H1 (cell line): ENCODE data around the gene UBL4A. TPM values are rescaled to one million over a fixed set of nuclear protein-coding genes. Genes with fewer than 3 reads are reported as not detected.

Experiments
- CTCF ChIA-PET: fragments of 300-600 bp; sonication (Branson Sonifier 250); formaldehyde crosslinking; loops from one replicate; lab custom pipeline; 2021; ENCODE audit not compliant: partially characterized antibody; lab: Charles Lee
- POLR2A ChIA-PET: fragments of 300-600 bp; sonication (Branson Sonifier 250); formaldehyde crosslinking; loops from one replicate; lab custom pipeline; 2021; ENCODE audit warnings: inconsistent platforms; ENCODE audit not compliant: partially characterized antibody; lab: Charles Lee
- DNase-seq, 2 experiments: peaks; one replicate each; pipeline versions ENCODE4 v3.0.0 to v3.0.0-alpha.2; 2010 to 2022; ENCODE audit warnings: low spot score in 2 of 2, low read depth in 1 of 2, mixed read lengths in 1 of 2
- FAIRE-seq: peaks from 2 replicates; lab custom pipeline; 2011; peaks lifted over from hg19 to GRCh38; lab: Jason Lieb, UNC
- H2AFZ ChIP-seq: 2 replicates; pipeline ENCODE4 v1.8.1; 2012; ENCODE audit warnings: low read length, inconsistent platforms
- H2AK5ac ChIP-seq: 2 replicates; pipeline ENCODE4 v1.6.1; 2013; ENCODE audit warnings: low read depth, low read length
- H2BK120ac ChIP-seq: replicated peaks from 2 replicates; pipeline ENCODE3; 2013; ENCODE audit warnings: low read depth, low read length, inconsistent platforms
- H2BK12ac ChIP-seq: 2 replicates; pipeline ENCODE4 v1.6.1; 2013; ENCODE audit warnings: low read depth, low read length
- H2BK15ac ChIP-seq: 2 replicates; pipeline ENCODE4 v1.6.1; 2013; ENCODE audit warnings: low read length
- H2BK20ac ChIP-seq: 2 replicates; pipeline ENCODE4 v1.6.1; 2013; ENCODE audit warnings: low read length
- H2BK5ac ChIP-seq: 2 replicates; pipeline ENCODE4 v1.6.1; 2013; ENCODE audit warnings: low read depth, low read length
- H3K14ac ChIP-seq: 2 replicates; pipeline ENCODE4 v1.6.1; 2013; ENCODE audit warnings: inconsistent platforms; ENCODE audit not compliant: insufficient read length
- H3K18ac ChIP-seq: 2 replicates; pipeline ENCODE4 v1.6.1; 2013; ENCODE audit warnings: low read length; ENCODE audit errors: extremely low read depth
- H3K23ac ChIP-seq: 2 replicates; pipeline ENCODE4 v1.6.1; 2013; ENCODE audit warnings: inconsistent platforms; ENCODE audit not compliant: insufficient read length
- H3K23me2 ChIP-seq: 2 replicates; pipeline ENCODE4 v1.6.1; 2013; ENCODE audit warnings: low read depth, low read length
- H3K27ac ChIP-seq: 2 replicates; pipeline ENCODE4 v1.6.1; 2011; ENCODE audit warnings: low read depth, low read length, inconsistent platforms
- H3K27me3 ChIP-seq, 4 experiments: replicated peaks in 1 of 4; 1 replicate in 1 of 4; 2 replicates in 3 of 4; pipeline versions ENCODE4 v1.6.1 to v1.8.1; 2011 to 2013; ENCODE audit warnings: low read length in 3 of 4, mild to moderate bottlenecking in 3 of 4, inconsistent platforms in 2 of 4, mixed read lengths in 2 of 4, moderate library complexity in 1 of 4; ENCODE audit not compliant: control insufficient read depth in 3 of 4, insufficient read depth in 3 of 4; ENCODE audit errors: extremely low read depth in 1 of 4
- H3K36me3 ChIP-seq, 4 experiments: 2 replicates each; pipeline versions ENCODE4 v1.6.1 to v1.8.1; 2011 to 2013; ENCODE audit warnings: mild to moderate bottlenecking in 4 of 4, low read length in 3 of 4, moderate library complexity in 2 of 4, control low read depth in 1 of 4, inconsistent platforms in 1 of 4; ENCODE audit not compliant: insufficient read depth in 4 of 4, control insufficient read depth in 2 of 4
- H3K4ac ChIP-seq: replicated peaks from 2 replicates; pipeline ENCODE3; 2013; ENCODE audit warnings: low read length, low read depth, mixed read lengths, inconsistent platforms; ENCODE audit not compliant: insufficient read length
- H3K4me1 ChIP-seq, 4 experiments: replicated peaks in 1 of 4; 1 replicate in 1 of 4; 2 replicates in 3 of 4; pipeline versions ENCODE4 v1.6.1 to v1.8.1; 2011 to 2013; ENCODE audit warnings: low read length in 3 of 4, inconsistent platforms in 2 of 4, mixed read lengths in 1 of 4; ENCODE audit not compliant: insufficient read depth in 4 of 4, control insufficient read depth in 3 of 4
- H3K4me2 ChIP-seq, 2 experiments: 2 replicates each; pipeline versions ENCODE4 v1.6.1 to v1.8.1; 2011 to 2013; ENCODE audit warnings: low read depth in 2 of 2, low read length in 2 of 2, control low read depth in 1 of 2, inconsistent platforms in 1 of 2, mild to moderate bottlenecking in 1 of 2; ENCODE audit not compliant: insufficient read depth in 1 of 2
- H3K4me3 ChIP-seq, 4 experiments: fragments of 200-600, 300-600 bp in 1 of 4; sonication (generic), shearing (Covaris generic), sonication (Bioruptor Twin) in 1 of 4; 2 replicates each; pipeline versions ENCODE4 v1.5.1 to v1.8.1; 2011 to 2016; ENCODE audit warnings: low read length in 4 of 4, low read depth in 3 of 4, control low read depth in 2 of 4, inconsistent platforms in 2 of 4, mild to moderate bottlenecking in 2 of 4, mixed read lengths in 1 of 4, moderate library complexity in 1 of 4; ENCODE audit not compliant: insufficient read depth in 2 of 4; ENCODE audit errors: extremely low read depth in 1 of 4
- H3K56ac ChIP-seq: replicated peaks from 2 replicates; pipeline ENCODE3; 2013; ENCODE audit warnings: low read depth, mild to moderate bottlenecking, mixed read lengths, low read length, inconsistent platforms; ENCODE audit not compliant: insufficient read length
- H3K79me1 ChIP-seq: 2 replicates; pipeline ENCODE4 v1.6.1; 2013; ENCODE audit warnings: low read depth, low read length, control low read depth
- H3K79me2 ChIP-seq, 2 experiments: 2 replicates each; pipeline versions ENCODE4 v1.6.1 to v1.8.1; 2012 to 2013; ENCODE audit warnings: low read length in 2 of 2, mild to moderate bottlenecking in 2 of 2, inconsistent platforms in 1 of 2; ENCODE audit not compliant: insufficient read depth in 2 of 2, control insufficient read depth in 1 of 2
- H3K9ac ChIP-seq, 4 experiments: replicated peaks in 1 of 4; 1 replicate in 1 of 4; 2 replicates in 3 of 4; pipeline versions ENCODE4 v1.6.1 to v1.8.1; 2011 to 2013; ENCODE audit warnings: low read depth in 3 of 4, low read length in 3 of 4, control low read depth in 2 of 4, mild to moderate bottlenecking in 2 of 4, moderate library complexity in 2 of 4, inconsistent platforms in 1 of 4; ENCODE audit errors: extremely low read depth in 1 of 4
- H3K9me3 ChIP-seq, 2 experiments: 2 replicates each; pipeline versions ENCODE4 v1.6.1 to v1.8.1; 2012 to 2013; ENCODE audit warnings: mild to moderate bottlenecking in 2 of 2, moderate library complexity in 2 of 2, control low read depth in 1 of 2, inconsistent platforms in 1 of 2, low read depth in 1 of 2, low read length in 1 of 2, mixed read lengths in 1 of 2; ENCODE audit not compliant: insufficient read depth in 2 of 2
- H4K20me1 ChIP-seq, 2 experiments: replicated peaks in 1 of 2; 2 replicates each; pipeline versions ENCODE3 to v1.8.1; 2011 to 2013; ENCODE audit warnings: inconsistent platforms in 2 of 2, low read length in 2 of 2, mild to moderate bottlenecking in 1 of 2; ENCODE audit not compliant: insufficient read depth in 2 of 2, control insufficient read depth in 1 of 2
- H4K5ac ChIP-seq: 2 replicates; pipeline ENCODE4 v1.6.1; 2013; ENCODE audit warnings: low read length, low read depth, mixed read lengths, inconsistent platforms; ENCODE audit not compliant: insufficient read length
- H4K8ac ChIP-seq: 2 replicates; pipeline ENCODE4 v1.8.0; 2013; ENCODE audit warnings: mild to moderate bottlenecking, moderate library complexity, low read length, inconsistent platforms; ENCODE audit not compliant: insufficient read depth; ENCODE audit errors: extremely low read depth
- H4K91ac ChIP-seq: replicated peaks from 2 replicates; pipeline ENCODE3; 2013; ENCODE audit warnings: low read length, mixed read lengths, inconsistent platforms; ENCODE audit not compliant: insufficient read length
- BACH1 ChIP-seq: IDR thresholded peaks from 2 replicates; pipeline ENCODE4 v1.6.1; 2012; ENCODE audit warnings: low read length, improper control_type of control experiment
- CBX8 ChIP-seq: fragments of 300-800, 300-1000 bp; sonication (generic); IDR thresholded peaks from 2 replicates; pipeline ENCODE4 v1.7.1; 2016; ENCODE audit warnings: low read depth, low read length, borderline replicate concordance
- CEBPB ChIP-seq: IDR thresholded peaks from 2 replicates; pipeline ENCODE4 v1.6.1; 2012; ENCODE audit warnings: low read depth, low read length
- RXRA ChIP-seq: IDR thresholded peaks from 2 replicates; pipeline ENCODE4 v1.6.1; 2011; ENCODE audit warnings: low read depth, mild to moderate bottlenecking, low read length, moderate library complexity; ENCODE audit not compliant: insufficient read depth
- SIN3A ChIP-seq, 2 experiments: IDR thresholded peaks in 1 of 2; conservative IDR thresholded peaks in 1 of 2; 2 replicates each; pipeline ENCODE4 v1.6.1; 2011 to 2012; ENCODE audit warnings: low read length in 2 of 2, improper control_type of control experiment in 1 of 2, low read depth in 1 of 2, mild to moderate bottlenecking in 1 of 2
- TAF1 ChIP-seq: IDR thresholded peaks from 2 replicates; pipeline ENCODE4 v1.6.1; 2011; ENCODE audit warnings: mild to moderate bottlenecking, low read depth, low read length
- TAF7 ChIP-seq: optimal IDR thresholded peaks from 2 replicates; pipeline ENCODE3; 2011; ENCODE audit warnings: low read depth, mild to moderate bottlenecking, inconsistent platforms, low read length, moderate library complexity, borderline replicate concordance
- WGBS, 2 experiments: shearing (Covaris generic) in 1 of 2; methylation state at CpG; one replicate each; pipeline versions ENCODE4 v1.1.6 to v1.1.7; 2013 to 2015; ENCODE audit warnings: low lambda C conversion rate in 2 of 2, mixed read lengths in 2 of 2, inconsistent platforms in 1 of 2, low coverage in 1 of 2, missing lambda C conversion rate in 1 of 2; ENCODE audit not compliant: insufficient replicate concordance in 2 of 2, insufficient coverage in 1 of 2, insufficient read length in 1 of 2; ENCODE audit errors: extremely low coverage in 1 of 2, missing lambda C conversion rate in 1 of 2; 5-methylcytosine and 5-hydroxymethylcytosine counted together
- polyA plus RNA-seq, 7 experiments: library from polyadenylated mRNA; depleted of rRNA in 3 of 7; stranded (reverse) in 5 of 7; unstranded in 2 of 7; fragments of >200 nt in 5 of 7; fragments of 200-250 nt in 2 of 7; gene quantifications; 1 replicate in 5 of 7; 2 replicates in 1 of 7; 4 replicates in 1 of 7; pipeline versions ENCODE4 v1.2.1 to v1.2.3, GENCODE V29; 2011 to 2013; ENCODE audit warnings: missing spikeins in 2 of 7, mixed read lengths in 2 of 7
- total RNA-seq: library from RNA; stranded (reverse); fragmentation: NEBNext Ultra II Directional; extraction: Animal tissue kit (Norgen Biotek cat#: 25700); gene quantifications from 2 replicates; pipeline ENCODE4 v1.2.1, GENCODE V29; 2021

UBL4A gene
- total and polyA plus RNA-seq, 2 of the 8 experiments (the other 6 are each of a cell fraction or from before 2014, with no cell fraction given): 23.1 to 31.7 TPM

DNA sequence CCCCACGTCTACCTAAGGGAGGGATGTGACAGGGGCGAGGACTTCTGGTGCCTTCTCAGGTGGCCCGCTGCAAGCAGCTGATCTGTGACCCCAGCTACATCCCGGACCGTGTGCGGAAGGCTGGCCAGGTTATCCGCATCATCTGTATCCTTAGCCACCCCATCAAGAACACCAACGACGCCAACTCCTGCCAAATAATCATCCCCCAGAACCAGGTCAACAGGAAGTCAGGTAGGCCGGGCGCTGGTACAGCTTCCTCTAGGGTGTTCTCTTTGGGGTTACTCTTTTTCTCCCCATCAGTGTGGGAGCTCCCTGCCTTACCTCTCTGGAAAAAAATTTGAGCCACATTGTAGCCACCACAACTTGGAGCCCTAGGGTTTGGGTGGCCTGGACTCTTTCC is 44.9 kb downstream of the UBL4A start:
- H3K14ac ChIP-seq: no peak overlapping the region
- peaks cover 0 to 27% (median 11%) of the 10 kb centered on the region in 4 experiments; a peak in 5 of 8 replicates for H3K36me3 ChIP-seq
- H2BK120ac ChIP-seq: no peak overlapping the region
- no peaks in the 10 kb centered on the region for H3K9me3 ChIP-seq
- H3K4me3 ChIP-seq: no peak overlapping the region
- no peak overlapping the region for H3K23ac ChIP-seq
- H2BK20ac ChIP-seq: no peak overlapping the region
- H3K4me1 ChIP-seq: peaks cover 0 to 9% (median 5%) of the 10 kb centered on the region in 4 experiments; a peak in 6 of 7 replicates
- no peak for TF ChIP-seq TAF1
- no peak for TF ChIP-seq CBX8
- TF ChIP-seq BACH1: no peak
- TF ChIP-seq SIN3A (conservative IDR thresholded peaks at IDR 0.05 in 1 of 2, IDR thresholded peaks at IDR 0.05 in 1 of 2; ENCODE audit: low read depth in 1 of 2, low read length in 2 of 2): no peak
- no peak for TF ChIP-seq RXRA
- TF ChIP-seq CEBPB: no peak
- no peak for TF ChIP-seq TAF7
- H2AK5ac ChIP-seq: no peak overlapping the region
- H2BK15ac ChIP-seq: no peak overlapping the region
- no peak overlapping the region for H2BK5ac ChIP-seq
- H4K20me1 ChIP-seq: peaks cover 0 to 13% of the 10 kb centered on the region in 2 experiments
- no peak overlapping the region for H2AFZ ChIP-seq
- H3K18ac ChIP-seq: no peak overlapping the region
- H4K8ac ChIP-seq: no peak overlapping the region
- H3K27me3 ChIP-seq: no peaks in the 10 kb centered on the region
- no peak overlapping the region for H3K27ac ChIP-seq
- no peaks in the 10 kb centered on the region; the same call in 1 of the 2 replicates for H3K79me1 ChIP-seq
- H3K56ac ChIP-seq: no peak overlapping the region
- peaks cover 0 to 17% of the 10 kb centered on the region in 2 experiments; a peak in 2 of 4 replicates for H3K79me2 ChIP-seq
- no peak overlapping the region for H2BK12ac ChIP-seq
- no peak overlapping the region for H3K9ac ChIP-seq
- H3K4me2 ChIP-seq: no peak overlapping the region
- POLR2A ChIA-PET: interaction anchor here (0.8 to 2.2 kb wide), 5 partner anchors 35 to 80 kb away, joined by 3 to 6 read pairs (median 4); partner anchors contain the start of genes LAGE3 and UBL4A
- CTCF ChIA-PET: interaction anchor here (0.9 kb wide), 1 partner anchor 18 kb away, joined by 3 read pairs; no protein-coding TSS in a partner anchor
- DNase-seq: no peak
- H3K23me2 ChIP-seq: peaks cover 6% of the 10 kb centered on the region; the same call in 1 of the 2 replicates
- FAIRE-seq: no peak
- no peak overlapping the region for H4K91ac ChIP-seq
- H4K5ac ChIP-seq: no peak overlapping the region
- WGBS, 2 experiments: 100% methylated on average over 1 of the region's 11 CpGs; no CpG with 5 or more reads in 1 of the 2 experiments
- no peak overlapping the region for H3K4ac ChIP-seq
